Measurements from ENCODE around the gene OR52H1. TPM values are rescaled to one million over a fixed set of nuclear protein-coding genes. Genes with fewer than 3 reads are reported as not detected.

OR52H1 gene
- total RNA-seq, 1 experiment from 2014 or later: not detected

- ChIA-PET POLR2A (ENCODE audit: unreplicated experiment) (no interaction called here), CTCF (no interaction called here)
- ATAC-seq: no peak
- no peak overlapping the region for H3K27ac ChIP-seq (ENCODE audit: low read length)
- H2AFZ ChIP-seq (ENCODE audit: low read length): no peak overlapping the region
- H3K4me2 ChIP-seq (ENCODE audit: low read length): no peak overlapping the region
- H3K4me1 ChIP-seq (ENCODE audit: insufficient read depth, low read length): no peaks in the 10 kb centered on the region
- no peaks in the 10 kb centered on the region for H3F3A ChIP-seq (ENCODE audit: low read length, unreplicated experiment)
- no TSS peak for BruUV-seq (replicated peaks)
- H3K36me3 ChIP-seq (ENCODE audit: low read depth, low read length): no peaks in the 10 kb centered on the region
- H3K27me3 ChIP-seq (ENCODE audit: low read length): peaks cover 40% of the 10 kb centered on the region
- H3K4me3 ChIP-seq (ENCODE audit: low read length): no peak overlapping the region
- TF ChIP-seq CTCF (conservative IDR thresholded peaks at IDR 0.05; ENCODE audit: low read depth, low read length): no peak
- TF ChIP-seq EZH2phosphoT487 (IDR thresholded peaks at IDR 0.05; ENCODE audit: borderline replicate concordance, low read length): no peak
- TF ChIP-seq EZH2 (IDR thresholded peaks at IDR 0.05; ENCODE audit: low read length, unreplicated experiment): no peak
- intact Hi-C loops (cut with micrococcal nuclease): no loop called here
- no peaks in the 10 kb centered on the region for H4K20me1 ChIP-seq (ENCODE audit: low read length)
- no peaks in the 10 kb centered on the region for H3K9me2 ChIP-seq (replicated peaks; ENCODE audit: low read length)
- no peak for DNase-seq
- no peaks in the 10 kb centered on the region for H3K79me2 ChIP-seq (ENCODE audit: low read length)
- no peaks in the 10 kb centered on the region for H3K9me3 ChIP-seq (ENCODE audit: low read length)
- H3K9ac ChIP-seq (ENCODE audit: low read length): no peak overlapping the region
These were observed 19.8 kb downstream of the OR52H1 start for GRCh38 chr11:5528495-5528894.

GRCh38 chr11:5527716-5528115 lies 20.6 kb downstream of the OR52H1 start:
- no peaks in the 10 kb centered on the region for H3K9me3 ChIP-seq (ENCODE audit: low read length)
- H3K9me2 ChIP-seq (replicated peaks; ENCODE audit: low read length): no peaks in the 10 kb centered on the region
- intact Hi-C loops (cut with micrococcal nuclease): no loop called here
- DNase-seq: no peak
- peaks cover 33% of the 10 kb centered on the region for H3K27me3 ChIP-seq (ENCODE audit: low read length)
- no peak overlapping the region for H3K9ac ChIP-seq (ENCODE audit: low read length)
- H3K4me2 ChIP-seq (ENCODE audit: low read length): no peak overlapping the region
- H3K79me2 ChIP-seq (ENCODE audit: low read length): no peaks in the 10 kb centered on the region
- TF ChIP-seq CTCF (conservative IDR thresholded peaks at IDR 0.05; ENCODE audit: low read depth, low read length): no peak
- no TSS peak for BruUV-seq (replicated peaks)
- no peaks in the 10 kb centered on the region for H3F3A ChIP-seq (ENCODE audit: low read length, unreplicated experiment)
- ATAC-seq: no peak
- no peak overlapping the region for H3K27ac ChIP-seq (ENCODE audit: low read length)
- no peaks in the 10 kb centered on the region for H4K20me1 ChIP-seq (ENCODE audit: low read length)
- H3K4me3 ChIP-seq (ENCODE audit: low read length): no peak overlapping the region
- ChIA-PET CTCF (no interaction called here), POLR2A (ENCODE audit: unreplicated experiment) (no interaction called here)
- no peaks in the 10 kb centered on the region for H3K4me1 ChIP-seq (ENCODE audit: insufficient read depth, low read length)
- H2AFZ ChIP-seq (ENCODE audit: low read length): no peak overlapping the region
- no peaks in the 10 kb centered on the region for H3K36me3 ChIP-seq (ENCODE audit: low read depth, low read length)

GRCh38 chr11:5524756-5525155 lies 23.6 kb downstream of the OR52H1 start:
- H3K4me2 ChIP-seq (ENCODE audit: low read length): no peak overlapping the region
- ChIA-PET POLR2A (ENCODE audit: unreplicated experiment) (no interaction called here), CTCF (no interaction called here)
- TF ChIP-seq CTCF (conservative IDR thresholded peaks at IDR 0.05; ENCODE audit: low read depth, low read length) (no peak), EZH2phosphoT487 (IDR thresholded peaks at IDR 0.05; ENCODE audit: borderline replicate concordance, low read length) (no peak), EZH2 (IDR thresholded peaks at IDR 0.05; ENCODE audit: low read length, unreplicated experiment) (no peak)
- no peak overlapping the region for H3K4me3 ChIP-seq (ENCODE audit: low read length)
- H2AFZ ChIP-seq (ENCODE audit: low read length): no peak overlapping the region
- no peaks in the 10 kb centered on the region for H3K4me1 ChIP-seq (ENCODE audit: insufficient read depth, low read length)
- H3K9ac ChIP-seq (ENCODE audit: low read length): no peak overlapping the region
- H3K36me3 ChIP-seq (ENCODE audit: low read depth, low read length): no peaks in the 10 kb centered on the region
- no peaks in the 10 kb centered on the region for H3K79me2 ChIP-seq (ENCODE audit: low read length)
- no peaks in the 10 kb centered on the region for H4K20me1 ChIP-seq (ENCODE audit: low read length)
- H3F3A ChIP-seq (ENCODE audit: low read length, unreplicated experiment): no peaks in the 10 kb centered on the region
- peaks cover 19% of the 10 kb centered on the region for H3K27me3 ChIP-seq (ENCODE audit: low read length)
- no peak for DNase-seq
- no peaks in the 10 kb centered on the region for H3K9me2 ChIP-seq (replicated peaks; ENCODE audit: low read length)
- no peaks in the 10 kb centered on the region for H3K9me3 ChIP-seq (ENCODE audit: low read length)
- BruUV-seq (replicated peaks): no TSS peak
- ATAC-seq: no peak
- intact Hi-C loops (cut with micrococcal nuclease): no loop called here
- H3K27ac ChIP-seq (ENCODE audit: low read length): no peak overlapping the region

All from PC-3 (cell line).